HTERT RPE-1 (cell line): ENCODE results near the gene SMARCA5.

Source experiments
- in situ Hi-C: fragments of 300-500 bp; cut with MboI; formaldehyde crosslinking; loops from 4 replicates; pipeline ENCODE4 v1.14.3; 2020; ENCODE audit warnings: low sequenced_read_pairs

The SMARCA5 gene

DNA sequence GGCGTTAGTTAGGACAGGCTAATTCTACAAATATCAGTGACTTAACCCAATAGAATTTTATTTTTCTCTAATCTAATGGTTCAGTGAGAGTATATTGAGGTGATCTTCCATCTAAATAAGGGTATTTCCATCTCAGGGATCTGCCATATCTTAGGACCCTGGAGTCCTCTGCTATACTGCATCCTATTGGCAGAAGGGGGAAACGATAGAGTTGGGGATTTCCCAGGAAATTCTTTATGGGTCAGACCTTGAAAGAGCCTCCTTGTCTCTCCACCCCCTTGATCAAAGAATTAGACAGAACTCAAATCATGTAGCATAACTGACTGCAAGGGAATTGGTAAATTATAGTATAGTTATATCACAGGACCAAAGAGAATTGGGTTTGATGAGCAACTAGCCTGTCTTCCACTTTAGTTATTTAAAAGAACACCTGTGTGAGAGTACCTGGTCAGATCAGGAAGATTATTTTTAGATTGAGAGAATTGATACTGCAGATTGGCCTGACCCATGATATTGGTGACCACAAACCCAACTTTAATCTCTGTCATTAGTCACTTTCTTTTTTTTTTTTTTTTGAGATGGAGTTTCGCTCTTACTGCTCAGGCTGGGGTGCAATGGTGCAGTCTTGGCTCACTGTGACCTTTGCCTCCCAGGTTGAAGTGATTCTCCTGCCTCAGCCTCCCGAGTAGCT lies 25.6 kb downstream of the SMARCA5 start:
- in situ Hi-C loops, result no loop called here

DNA sequence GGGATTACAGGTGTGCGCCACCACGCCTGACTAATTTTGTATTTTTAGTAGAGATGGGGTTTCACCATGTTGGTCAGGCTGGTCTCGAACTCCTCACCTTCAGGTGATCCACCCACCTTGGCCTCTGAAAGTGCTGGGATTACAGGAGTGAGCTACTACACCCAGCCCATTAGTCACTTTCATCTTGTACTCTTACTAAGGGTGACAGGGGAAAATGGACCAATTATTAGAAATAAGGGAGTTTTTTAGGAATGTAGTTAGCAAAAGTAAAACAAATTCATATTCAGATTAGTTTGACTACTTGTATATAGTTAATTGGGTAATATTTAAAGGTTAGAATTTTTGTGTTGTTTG lies 26.1 kb downstream of the SMARCA5 start:
- in situ Hi-C loops, result no loop called here

DNA sequence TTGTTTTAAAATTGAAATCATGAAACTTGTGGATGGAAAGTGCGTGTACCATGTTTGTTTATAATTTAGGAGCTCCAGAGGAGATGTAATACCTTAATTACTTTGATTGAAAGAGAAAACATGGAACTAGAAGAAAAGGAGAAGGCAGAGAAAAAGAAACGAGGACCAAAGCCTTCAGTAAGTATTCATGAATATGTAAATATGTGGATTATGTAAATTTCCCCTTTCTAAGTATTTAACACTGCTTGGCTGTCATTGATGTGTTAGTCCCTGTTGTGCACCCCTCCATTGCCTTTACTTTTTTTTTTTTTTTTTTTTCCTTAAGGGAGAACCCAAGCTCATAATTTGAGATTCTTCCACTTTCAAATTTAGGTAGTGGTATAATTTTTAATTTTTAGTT lies 36.4 kb downstream of the SMARCA5 start:
- in situ Hi-C loops, result no loop called here

DNA sequence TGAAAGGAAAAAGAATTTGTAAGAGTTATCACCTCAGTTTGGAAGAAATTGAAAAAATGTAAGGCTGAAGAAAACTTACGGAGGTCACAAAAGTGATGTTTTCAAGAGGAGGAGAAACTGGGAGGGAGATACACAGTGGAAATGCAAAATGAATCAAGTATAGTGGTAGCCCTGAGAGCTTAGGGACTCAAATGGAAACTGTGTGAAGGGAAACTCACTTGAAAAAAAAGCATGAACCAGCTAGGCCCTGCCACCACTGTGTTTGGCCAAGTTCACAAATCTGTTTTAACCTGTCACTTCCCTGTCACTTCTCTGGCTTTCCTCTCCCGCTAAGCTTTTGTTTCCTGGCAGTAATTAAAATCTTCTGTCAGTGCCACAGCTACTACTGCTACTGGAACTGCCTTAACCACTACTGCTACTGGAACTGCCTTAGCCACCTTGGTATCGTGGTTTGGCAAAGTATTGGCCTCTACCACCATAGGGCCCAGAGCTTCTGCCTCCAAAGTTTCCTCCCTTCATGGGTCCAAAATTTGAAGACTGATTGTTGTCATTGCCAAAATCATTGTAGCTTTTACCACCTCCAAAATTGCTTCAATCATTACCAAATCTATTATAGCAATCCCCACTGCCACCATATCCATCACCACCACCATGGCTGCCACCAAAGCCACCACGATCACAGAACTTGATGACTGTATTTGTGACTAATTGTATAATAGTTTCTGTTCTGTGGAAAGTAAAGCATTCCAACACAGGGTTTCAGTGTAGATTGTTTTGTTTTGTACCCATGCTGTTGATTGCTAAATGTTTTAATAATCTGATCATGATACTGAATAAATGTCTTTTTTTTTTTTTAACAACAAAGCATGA lies 41.5 kb downstream of the SMARCA5 start:
- in situ Hi-C loops, result no loop called here

DNA sequence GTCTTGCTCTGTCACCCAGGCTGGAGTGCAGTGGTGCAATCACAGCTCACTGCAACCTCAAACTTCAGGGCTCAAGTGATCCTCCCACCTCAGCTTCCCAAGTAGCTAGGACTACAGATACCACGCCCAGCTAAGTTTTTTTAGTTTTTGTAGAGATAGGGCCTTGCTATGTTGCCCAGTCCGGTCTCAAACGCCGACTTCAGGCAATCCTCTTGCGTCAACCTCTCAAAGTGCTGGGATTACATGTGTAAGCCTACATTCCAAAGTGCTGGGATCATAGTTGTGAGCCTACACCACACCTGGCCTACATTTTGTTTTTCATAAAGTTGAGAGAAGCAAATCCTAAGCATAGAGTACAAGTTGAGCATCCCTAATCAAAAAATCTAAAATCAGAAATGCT lies 42.2 kb downstream of the SMARCA5 start:
- in situ Hi-C loops, result no loop called here

DNA sequence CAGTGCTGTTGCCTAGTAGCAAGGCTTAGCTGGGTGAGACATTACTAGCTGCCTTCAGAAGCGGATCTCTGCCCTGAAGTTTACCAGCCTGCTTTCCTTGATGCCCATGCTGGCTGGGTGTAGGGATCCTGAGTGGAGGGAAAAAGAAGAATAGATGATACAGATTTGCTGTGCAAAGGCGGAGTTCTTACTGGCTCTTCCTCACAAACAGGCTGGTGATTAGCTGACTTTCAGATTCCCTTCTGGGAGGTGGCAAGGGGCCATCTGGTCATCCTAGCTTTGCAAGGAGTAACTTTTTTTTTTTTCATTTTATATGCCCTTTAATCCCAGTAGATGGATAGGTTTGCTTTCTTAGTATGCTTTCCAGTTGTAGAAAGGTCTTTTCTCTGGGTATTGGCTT lies 44.8 kb downstream of the SMARCA5 start:
- in situ Hi-C loops, result no loop called here

DNA sequence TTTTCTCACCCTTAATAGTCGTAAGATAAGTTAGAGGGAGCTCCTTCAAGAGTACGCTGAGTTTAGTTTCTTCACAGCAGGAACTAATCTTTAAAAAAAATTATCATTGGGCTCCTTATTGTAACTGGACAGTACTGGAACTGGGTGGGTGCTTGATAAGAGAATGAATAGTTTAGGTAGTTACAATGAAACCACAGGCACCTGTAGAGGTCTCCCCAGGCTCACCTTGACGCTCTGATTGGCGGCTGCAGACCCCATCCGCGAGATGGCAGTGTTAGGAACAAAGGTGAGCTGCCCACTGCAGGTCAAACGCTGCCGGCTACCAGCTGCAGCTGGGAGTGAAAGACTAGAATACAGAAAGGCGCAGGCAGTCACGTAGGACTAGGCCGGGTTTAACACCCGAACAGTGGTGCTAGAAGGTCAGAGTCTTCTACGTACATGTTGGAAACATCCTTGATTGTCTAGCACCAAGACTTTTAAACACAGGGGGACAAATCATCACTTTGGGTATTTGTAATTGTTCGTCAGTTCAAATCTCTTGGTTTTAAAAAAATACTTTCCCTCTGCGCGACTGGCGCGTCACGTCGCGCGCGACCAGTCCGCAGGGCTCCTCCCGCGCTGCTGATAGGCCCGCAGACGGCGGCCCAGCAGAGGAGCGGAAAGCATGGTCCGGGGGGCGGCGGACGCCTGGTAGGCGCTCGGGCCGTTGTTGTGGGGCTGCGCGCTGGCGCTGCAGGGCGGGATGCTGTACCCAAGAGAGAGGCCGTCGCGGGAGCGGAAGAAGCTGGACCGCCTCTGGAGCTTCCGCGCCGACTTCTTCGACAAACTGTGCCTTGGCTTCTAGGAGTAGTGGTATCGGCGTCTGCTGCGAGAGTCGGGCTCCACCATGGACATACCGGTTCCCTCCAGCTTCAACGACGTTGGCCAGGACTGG lies 45.6 kb downstream of the SMARCA5 start:
- in situ Hi-C loops, result no loop called here

DNA sequence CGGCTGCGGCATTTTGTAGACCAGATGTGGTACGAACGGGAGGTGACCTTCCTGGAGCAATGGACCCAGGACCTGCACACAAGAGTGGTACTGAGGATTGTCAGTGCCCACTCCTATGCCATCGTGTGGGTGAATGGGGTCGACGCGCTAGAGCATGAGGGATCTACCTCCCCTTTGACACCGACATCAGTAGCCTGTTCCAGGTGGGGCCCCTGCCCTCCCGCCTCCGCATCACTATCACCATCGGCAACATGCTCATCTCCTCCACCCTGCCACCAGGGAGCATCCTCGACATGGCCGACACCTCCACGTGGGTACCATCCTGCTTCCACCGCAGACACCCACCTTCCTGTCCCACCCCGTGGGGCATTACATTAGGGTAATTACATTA lies 46.2 kb downstream of the SMARCA5 start:
- in situ Hi-C loops, result no loop called here

DNA sequence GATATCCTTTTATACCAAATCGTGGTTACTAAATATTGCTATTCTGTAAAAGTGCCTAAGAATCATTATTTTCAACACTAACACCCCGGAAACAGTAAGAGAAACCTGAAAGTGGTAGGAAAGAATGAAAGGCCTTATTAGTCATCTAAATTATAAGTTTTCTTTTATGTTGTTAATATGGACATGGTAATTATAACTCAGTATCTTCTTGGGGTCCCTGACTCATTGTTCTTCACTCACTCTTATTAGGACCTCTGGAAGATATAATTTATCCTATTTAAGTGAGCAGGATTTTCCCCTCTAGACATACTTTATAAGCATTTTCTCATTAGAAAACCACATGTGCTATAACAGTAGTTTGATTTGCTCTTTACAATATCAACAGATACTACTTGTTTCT lies 51.0 kb downstream of the SMARCA5 start:
- in situ Hi-C loops, result no loop called here

DNA sequence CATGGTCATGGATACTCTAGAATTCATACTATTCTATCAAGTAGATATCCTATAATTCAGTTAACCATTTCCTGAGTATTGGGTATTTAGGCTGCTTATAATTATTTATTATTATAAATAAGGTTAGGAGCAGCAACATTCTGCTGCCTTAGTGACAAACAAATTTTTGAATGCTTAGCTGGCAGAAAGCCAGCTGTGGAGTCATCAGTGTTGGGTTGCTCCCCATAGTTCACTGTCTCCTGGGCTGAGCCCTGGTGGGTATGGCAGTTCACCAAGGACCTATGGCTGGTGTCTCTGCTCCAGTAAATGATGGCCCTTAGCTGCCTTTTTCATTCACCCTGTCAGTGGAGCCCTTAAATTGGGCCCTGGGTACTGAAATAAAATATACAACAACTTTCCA lies 61.8 kb downstream of the SMARCA5 start:
- in situ Hi-C loops, result no loop called here

DNA sequence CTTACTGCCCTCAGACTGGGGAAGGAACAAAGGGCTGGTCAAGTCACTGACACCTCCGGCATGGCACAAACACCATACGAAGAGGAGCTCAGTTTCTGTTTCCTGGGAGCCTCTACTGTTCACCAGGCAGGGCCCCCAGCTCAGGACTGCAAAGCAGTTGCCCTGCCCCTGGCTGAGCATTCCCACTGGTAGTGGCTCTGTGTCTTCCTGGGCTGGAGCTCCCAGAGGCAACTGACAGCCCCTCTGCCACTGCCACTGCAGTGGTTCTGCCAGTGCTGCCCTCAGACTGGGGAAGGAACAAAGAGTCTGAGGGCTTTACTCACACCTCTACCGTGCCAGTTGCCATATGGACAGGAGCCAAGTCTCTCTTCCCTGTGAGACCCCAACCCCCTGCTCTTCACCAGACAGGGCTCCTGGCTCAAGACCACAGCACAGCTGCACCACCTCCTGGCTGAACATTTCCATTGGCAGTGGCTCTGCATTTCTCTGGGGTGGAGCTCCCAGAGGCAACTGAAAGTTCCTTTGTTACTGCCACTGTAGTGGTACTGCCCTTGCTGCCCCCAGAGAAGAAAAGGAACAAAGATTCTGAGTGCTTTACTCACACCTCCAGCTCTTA lies 67.9 kb downstream of the SMARCA5 start:
- in situ Hi-C loops, result no loop called here

DNA sequence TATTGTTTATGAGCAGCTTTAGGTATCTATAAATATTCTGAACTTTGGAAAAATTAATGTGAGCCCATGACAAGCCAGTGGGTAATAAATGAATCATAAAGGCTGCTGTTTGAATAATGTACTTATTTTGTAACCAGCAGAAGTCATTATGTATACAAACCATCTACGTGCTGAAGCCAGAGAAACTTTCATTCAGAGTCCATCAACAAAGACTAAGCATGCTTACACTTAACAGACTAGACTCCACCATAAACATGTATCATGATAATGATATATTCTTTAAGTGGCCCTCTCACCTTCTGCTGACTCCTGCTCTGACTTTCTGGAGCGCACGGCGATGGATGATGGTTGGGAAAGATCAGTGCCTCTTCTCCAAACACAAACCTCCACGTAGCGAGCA lies 72.0 kb downstream of the SMARCA5 start:
- in situ Hi-C loops, result no loop called here

DNA sequence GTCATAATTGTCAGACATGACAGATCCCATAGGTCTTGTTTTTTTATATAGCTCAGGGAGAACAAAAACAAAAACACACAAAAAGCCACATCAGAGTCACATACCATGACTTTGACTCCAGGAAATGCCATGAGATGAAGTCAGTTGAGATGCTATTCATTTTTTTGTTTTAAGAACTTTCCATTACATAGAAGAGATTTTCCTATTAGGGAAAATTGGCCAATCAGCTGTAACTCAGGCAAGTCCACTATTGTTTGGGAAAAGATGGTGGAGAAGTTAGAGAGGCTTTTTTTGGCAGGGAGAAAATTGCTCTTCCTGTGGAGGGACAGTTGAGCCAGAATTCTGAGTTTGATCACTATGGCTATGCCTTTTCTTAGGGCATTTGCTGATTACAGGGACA lies 72.6 kb downstream of the SMARCA5 start:
- in situ Hi-C loops, result no loop called here

DNA sequence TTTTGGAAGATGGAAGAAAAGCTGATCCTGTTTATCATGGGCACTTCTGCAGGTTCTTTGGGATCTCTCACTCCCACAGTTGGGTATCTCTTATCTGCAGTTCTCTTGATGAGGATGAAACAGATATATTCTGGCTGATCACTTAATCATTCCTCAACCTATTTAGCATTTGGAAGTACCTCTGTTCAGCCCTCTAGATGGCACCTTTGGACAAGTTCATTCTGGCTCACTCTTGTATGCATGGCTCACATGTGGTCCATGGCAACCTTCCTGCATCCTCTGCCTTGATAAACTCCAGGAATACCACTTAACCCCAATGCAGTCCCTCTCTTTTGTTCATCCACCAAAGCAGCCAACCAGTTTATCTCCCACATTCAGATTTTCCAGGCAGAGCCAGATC lies 74.2 kb downstream of the SMARCA5 start:
- in situ Hi-C loops, result no loop called here

DNA sequence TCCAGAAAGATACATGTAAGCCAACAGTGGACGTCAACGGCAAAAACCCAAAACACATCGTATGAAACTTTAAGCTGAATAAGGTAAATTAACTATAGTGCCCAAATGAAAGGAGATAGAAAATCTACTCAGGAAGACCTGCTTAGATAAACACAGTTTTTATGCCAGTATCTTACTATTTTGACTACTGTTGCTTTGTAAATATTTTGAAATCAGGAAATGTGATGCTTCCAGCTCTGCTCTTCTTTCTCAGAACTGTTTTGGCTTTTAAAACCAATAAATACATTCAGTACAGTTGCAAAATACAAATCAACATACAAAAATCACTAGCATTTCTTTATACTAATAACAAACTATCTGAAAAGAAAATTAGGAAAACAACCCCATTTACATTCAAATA lies 83.8 kb downstream of the SMARCA5 start:
- in situ Hi-C loops, result no loop called here

DNA sequence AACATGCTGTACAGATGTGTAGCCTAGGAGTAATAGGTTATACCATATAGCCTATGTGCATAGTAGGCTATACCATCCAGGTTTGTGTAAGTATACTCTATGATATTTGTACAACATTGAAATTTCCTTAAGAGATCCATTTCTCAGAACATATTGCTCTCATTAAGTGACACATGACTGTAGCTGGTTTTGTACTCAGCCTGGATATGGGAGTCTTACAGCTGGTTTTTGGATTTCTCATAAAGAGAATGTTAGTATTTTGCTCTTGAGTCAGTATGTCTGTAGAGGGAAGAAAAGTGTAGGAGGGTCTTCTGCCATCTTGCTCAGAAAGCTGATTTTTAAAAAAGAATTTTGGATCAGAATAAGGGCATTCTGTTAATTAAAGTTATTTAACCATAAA lies 85.3 kb downstream of the SMARCA5 start:
- in situ Hi-C loops, result no loop called here

DNA sequence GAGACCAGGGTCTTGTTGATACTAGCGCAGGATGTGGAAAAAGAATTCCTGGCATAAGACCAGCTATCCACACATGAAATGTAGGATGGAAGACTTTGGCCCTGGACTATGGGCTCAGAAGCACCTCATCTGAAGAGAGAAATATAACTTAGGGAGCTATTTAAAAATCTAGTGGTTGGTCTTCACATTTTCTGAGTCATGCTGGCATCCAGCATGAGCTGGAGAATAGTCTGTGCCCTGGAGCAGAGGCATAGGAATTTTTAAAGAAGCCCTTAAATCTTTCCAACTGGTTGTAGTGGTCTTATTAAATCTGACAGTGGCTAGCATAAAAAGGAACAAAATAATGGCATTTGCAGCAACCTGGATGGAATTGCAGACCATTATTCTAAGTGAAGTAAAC lies 86.3 kb downstream of the SMARCA5 start:
- in situ Hi-C loops, result no loop called here

DNA sequence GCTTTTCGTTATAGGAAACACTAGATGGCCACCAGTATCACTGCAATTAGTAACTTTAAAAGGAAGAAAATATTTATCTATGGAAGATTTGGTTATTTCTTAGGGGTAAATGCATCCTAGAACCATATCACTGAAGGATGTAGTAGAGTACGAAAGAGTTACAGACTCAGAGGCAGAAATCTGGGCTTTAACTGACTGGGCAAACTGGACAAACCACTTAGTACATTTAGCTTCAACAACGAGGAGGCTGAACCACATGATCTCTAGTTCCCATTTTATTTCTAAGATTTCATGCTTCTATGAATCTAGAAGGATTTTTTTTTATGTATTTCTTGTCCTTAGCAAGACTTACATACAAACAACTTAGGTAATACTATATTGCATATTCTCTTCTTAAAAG lies 93.0 kb downstream of the SMARCA5 start:
- in situ Hi-C loops, result no loop called here
